ENCODE measurements around the gene DYRK4.

GRCh38 chr12:4628406-4628805 is 66.4 kb downstream of the DYRK4 start:
- TF ChIP-seq EZH2 (IDR thresholded peaks at IDR 0.05; ENCODE audit: low read length, unreplicated experiment) (no peak), CTCF (conservative IDR thresholded peaks at IDR 0.05; ENCODE audit: low read depth, low read length) (no peak)
